Stimulated activated CD8-positive, alpha-beta memory T cell treated with anti-CD3 and anti-CD28 coated beads, Interleukin-15, amount 100 ng/mL, for 48 hours (primary cell): ENCODE results near the gene OPN5.

ENCODE experiments used
- DNase-seq, 2 donors: peaks; one replicate each; pipeline ENCODE4 v3.0.0-alpha.2; 2020; ENCODE audit warnings: low read depth in 2 of 2

OPN5 gene

GRCh38 chr6:47859175-47859574 is 77.3 kb downstream of the OPN5 start:
- DNase-seq: no peak

- DNase-seq: no peak
These were observed 80.9 kb downstream of the OPN5 start for GRCh38 chr6:47862731-47863130.

GRCh38 chr6:47865206-47865605 is 83.4 kb downstream of the OPN5 start:
- DNase-seq: no peak

GRCh38 chr6:47875593-47875992 is 93.8 kb downstream of the OPN5 start:
- no peak for DNase-seq
